ENCODE measurements around the gene RIPOR1. TPM values are rescaled to one million over a fixed set of nuclear protein-coding genes. Genes with fewer than 3 reads are reported as not detected.

RIPOR1 gene
- total RNA-seq, 1 donor from 2014 or later = 159 TPM

- peaks cover 31% of the 10 kb centered on the region for H3K36me3 Mint-ChIP-seq (ENCODE audit: low read depth)
- DNase-seq = no peak
- CTCF ChIA-PET = interaction anchor here (0.6 to 1.3 kb wide), 3 partner anchors 14 to 445 kb away, joined by 3 to 4 read pairs (median 3); partner anchors contain the start of genes C16orf86, DPEP3 and ENKD1
- no peak for ATAC-seq (ENCODE audit: low read depth)
- H3K27ac Mint-ChIP-seq = peak overlapping the region; percentile 93
- intact Hi-C loops (cut with micrococcal nuclease) = no loop called here
- POLR2A ChIA-PET = interaction anchor here (0.6 to 3.8 kb wide), 6 partner anchors 12 to 44 kb away, joined by 3 to 51 read pairs (median 4); no protein-coding TSS in a partner anchor
- no peaks in the 10 kb centered on the region for H3K9me3 Mint-ChIP-seq
- peaks cover 82% of the 10 kb centered on the region for H3K4me1 Mint-ChIP-seq
- no peak for TF ChIP-seq CTCF (IDR thresholded peaks at IDR 0.05)
- no peaks in the 10 kb centered on the region for H3K27me3 Mint-ChIP-seq
- H3K4me3 Mint-ChIP-seq = peak overlapping the region; percentile 8
Observed at GRCh38 chr16:67535201-67535600, 6.6 kb downstream of the RIPOR1 start.

- DNase-seq (no peak), ATAC-seq (ENCODE audit: low read depth) (peak; percentile 47)
- peaks cover 51% of the 10 kb centered on the region for H3K36me3 Mint-ChIP-seq (ENCODE audit: low read depth)
- peak overlapping the region; percentile 93 for H3K27ac Mint-ChIP-seq
- no peaks in the 10 kb centered on the region for H3K27me3 Mint-ChIP-seq
- ChIA-PET CTCF (interaction anchor here (0.7 to 3.5 kb wide), 11 partner anchors 8 to 108 kb away, joined by 3 to 22 read pairs (median 6); partner anchors contain the start of genes ATP6V0D1, CARMIL2, CTCF and RIPOR1), POLR2A (interaction anchor here (0.6 to 3.8 kb wide), 23 partner anchors 8 to 537 kb away, joined by 3 to 51 read pairs (median 5); partner anchors contain the start of genes ACD, ATP6V0D1, CARMIL2 and CTCF)
- intact Hi-C loops (cut with micrococcal nuclease) = loop anchor here (1.0 to 2.0 kb wide), 3 partner anchors 16 to 56 kb away; partner anchors contain the start of gene ATP6V0D1
- TF ChIP-seq CTCF (IDR thresholded peaks at IDR 0.05) = no peak
- H3K9me3 Mint-ChIP-seq = no peaks in the 10 kb centered on the region
- peak overlapping the region; percentile 90 for H3K4me3 Mint-ChIP-seq
- peaks cover 82% of the 10 kb centered on the region for H3K4me1 Mint-ChIP-seq
Observed at GRCh38 chr16:67537270-67537635, 8.6 kb downstream of the RIPOR1 start.

GRCh38 chr16:67537636-67538591 is 9.3 kb downstream of the RIPOR1 start:
- Mint-ChIP-seq H3K4me1 (peaks cover 82% of the 10 kb centered on the region), H3K27ac (peak overlapping the region; percentile 93), H3K9me3 (no peaks in the 10 kb centered on the region), H3K4me3 (peak overlapping the region; percentile 90), H3K36me3 (ENCODE audit: low read depth) (peaks cover 53% of the 10 kb centered on the region), H3K27me3 (no peaks in the 10 kb centered on the region)
- POLR2A ChIA-PET = interaction anchor here (0.6 to 3.8 kb wide), 24 partner anchors 9 to 536 kb away, joined by 3 to 51 read pairs (median 5); partner anchors contain the start of genes ACD, ATP6V0D1, CARMIL2 and CTCF
- ATAC-seq (ENCODE audit: low read depth) (peak; percentile 47), DNase-seq (peak; percentile 64)
- CTCF ChIA-PET = interaction anchor here (0.7 to 3.5 kb wide), 10 partner anchors 9 to 107 kb away, joined by 3 to 22 read pairs (median 6); partner anchors contain the start of genes ATP6V0D1, CARMIL2, CTCF and RIPOR1
- intact Hi-C loops (cut with micrococcal nuclease) = loop anchor here (1.0 to 2.0 kb wide), 4 partner anchors 8 to 57 kb away; partner anchors contain the start of gene ATP6V0D1
- no peak for TF ChIP-seq CTCF (IDR thresholded peaks at IDR 0.05)

GRCh38 chr16:67538666-67539101 is 10.1 kb downstream of the RIPOR1 start:
- Mint-ChIP-seq H3K4me1 (peaks cover 80% of the 10 kb centered on the region), H3K36me3 (ENCODE audit: low read depth) (peaks cover 53% of the 10 kb centered on the region), H3K4me3 (peak overlapping the region; percentile 69), H3K27ac (peak overlapping the region; percentile 60), H3K27me3 (no peaks in the 10 kb centered on the region), H3K9me3 (no peaks in the 10 kb centered on the region)
- no peak for TF ChIP-seq CTCF (IDR thresholded peaks at IDR 0.05)
- ATAC-seq (ENCODE audit: low read depth) (no peak), DNase-seq (no peak)
- intact Hi-C loops (cut with micrococcal nuclease) = loop anchor here (1.0 kb wide), 1 partner anchor 8 kb away; no protein-coding TSS in a partner anchor
- ChIA-PET CTCF (interaction anchor here (3.5 kb wide), 1 partner anchor 9 kb away, joined by 22 read pairs; no protein-coding TSS in a partner anchor), POLR2A (interaction anchor here (0.6 to 3.8 kb wide), 6 partner anchors 8 to 546 kb away, joined by 4 to 51 read pairs (median 8); partner anchors contain the start of genes ACD and ATP6V0D1)
